ENCODE data around the gene ERVFRD-1. TPM values are rescaled to one million over a fixed set of nuclear protein-coding genes. Genes with fewer than 3 reads are reported as not detected.
A peak's percentile ranks its signal among the peaks of the same experiment; 100 is the strongest.

ERVFRD-1 gene
- total and polyA plus RNA-seq, 2 of the 13 experiments (the other 11 are each of a cell fraction or from before 2014, with no cell fraction given), result not detected

DNA sequence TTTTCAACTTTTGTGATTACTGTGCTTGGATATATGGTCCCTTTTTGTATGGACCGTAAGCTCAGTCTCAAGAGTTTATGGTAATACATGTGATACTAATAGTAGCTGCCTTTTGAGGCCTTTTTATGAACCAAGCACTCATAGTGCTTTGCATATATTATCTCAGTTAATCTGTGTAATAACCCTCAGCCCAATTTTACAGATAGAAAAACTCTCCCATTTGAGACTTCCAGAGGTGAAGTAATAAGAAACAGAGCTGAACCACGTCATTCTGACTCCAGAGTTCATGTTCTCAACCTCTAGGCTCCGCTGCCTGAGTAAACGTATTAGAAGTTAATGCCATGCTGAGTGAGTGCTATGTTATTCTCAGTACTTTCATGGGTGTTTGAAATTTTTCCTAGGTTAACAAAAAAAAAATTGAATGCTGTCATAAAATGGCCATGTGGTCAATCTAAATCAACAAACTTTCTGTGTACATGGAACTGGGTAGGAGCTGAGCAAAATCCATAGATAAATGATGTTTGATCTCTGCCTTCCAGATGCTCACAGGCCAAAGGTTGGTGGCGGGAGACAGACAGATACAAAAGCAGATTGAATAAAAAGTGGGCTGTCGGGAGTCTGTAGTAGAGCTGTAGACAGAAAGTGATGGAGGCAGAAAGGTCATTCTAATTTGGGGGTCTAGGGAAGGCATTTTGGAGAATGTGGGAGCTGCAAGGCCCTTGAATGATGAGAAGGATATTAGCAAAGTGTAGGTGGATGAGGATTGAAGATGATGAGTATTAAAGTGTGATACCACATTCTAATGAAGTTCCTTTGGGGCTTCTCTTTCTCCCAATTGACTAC is 44.8 kb downstream of the ERVFRD-1 start (continued):
- TF ChIP-seq PTBP1 (IDR thresholded peaks at IDR 0.05; ENCODE audit: low read depth, low read length, poor library complexity, severe bottlenecking), result no peak
- peak; percentile 15; the same call in 1 of the 2 replicates for TF ChIP-seq ARID4A (CRISPR knock-in tag; IDR thresholded peaks at IDR 0.05; ENCODE audit: borderline replicate concordance)
- TF ChIP-seq, protein P1, sequence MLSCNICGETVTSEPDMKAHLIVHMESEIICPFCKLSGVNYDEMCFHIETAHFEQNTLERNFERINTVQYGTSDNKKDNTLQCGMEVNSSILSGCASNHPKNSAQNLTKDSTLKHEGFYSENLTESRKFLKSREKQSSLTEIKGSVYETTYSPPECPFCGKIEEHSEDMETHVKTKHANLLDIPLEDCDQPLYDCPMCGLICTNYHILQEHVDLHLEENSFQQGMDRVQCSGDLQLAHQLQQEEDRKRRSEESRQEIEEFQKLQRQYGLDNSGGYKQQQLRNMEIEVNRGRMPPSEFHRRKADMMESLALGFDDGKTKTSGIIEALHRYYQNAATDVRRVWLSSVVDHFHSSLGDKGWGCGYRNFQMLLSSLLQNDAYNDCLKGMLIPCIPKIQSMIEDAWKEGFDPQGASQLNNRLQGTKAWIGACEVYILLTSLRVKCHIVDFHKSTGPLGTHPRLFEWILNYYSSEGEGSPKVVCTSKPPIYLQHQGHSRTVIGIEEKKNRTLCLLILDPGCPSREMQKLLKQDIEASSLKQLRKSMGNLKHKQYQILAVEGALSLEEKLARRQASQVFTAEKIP (CRISPR knock-in tag; IDR thresholded peaks at IDR 0.05; ENCODE audit: borderline replicate concordance), result no peak
- no peak for TF ChIP-seq ZNF180 (CRISPR knock-in tag; IDR thresholded peaks at IDR 0.05; ENCODE audit: borderline replicate concordance, low read depth)
- TF ChIP-seq GPN1 (CRISPR knock-in tag; IDR thresholded peaks at IDR 0.05; ENCODE audit: borderline replicate concordance), result no peak
- no peak for TF ChIP-seq ZNF737 (CRISPR knock-in tag; IDR thresholded peaks at IDR 0.05; ENCODE audit: borderline replicate concordance)
- TF ChIP-seq KMT2A (CRISPR knock-in tag; IDR thresholded peaks at IDR 0.05), result no peak
- TF ChIP-seq TMF1 (CRISPR knock-in tag; IDR thresholded peaks at IDR 0.05; ENCODE audit: low read depth), result no peak
- TF ChIP-seq ZNF572 (CRISPR knock-in tag; IDR thresholded peaks at IDR 0.05), result no peak
- TF ChIP-seq TEF (CRISPR knock-in tag; IDR thresholded peaks at IDR 0.05), result no peak
- no peak for TF ChIP-seq ZNF256 (CRISPR knock-in tag; conservative IDR thresholded peaks at IDR 0.05)
- TF ChIP-seq AHR (CRISPR knock-in tag; IDR thresholded peaks at IDR 0.05), result no peak
- TF ChIP-seq SOX6 (IDR thresholded peaks at IDR 0.05), result no peak
- TF ChIP-seq SOX6 (CRISPR knock-in tag; IDR thresholded peaks at IDR 0.05), result peak; percentile 69; the same call in 1 of the 2 replicates
- TF ChIP-seq WIZ (CRISPR knock-in tag; IDR thresholded peaks at IDR 0.05), result 0 out of 2 replicates have a peak, but pooled peaks have one; percentile 52
- TF ChIP-seq HMG20A (CRISPR knock-in tag; IDR thresholded peaks at IDR 0.05; ENCODE audit: borderline replicate concordance), result peak; percentile 49; the same call in 1 of the 2 replicates
- no peak for TF ChIP-seq AFF4 (CRISPR knock-in tag; IDR thresholded peaks at IDR 0.05)
- no peak for TF ChIP-seq ZNF34 (CRISPR knock-in tag; IDR thresholded peaks at IDR 0.05; ENCODE audit: borderline replicate concordance)
- TF ChIP-seq NPAS2 (CRISPR knock-in tag; IDR thresholded peaks at IDR 0.05; ENCODE audit: borderline replicate concordance), result no peak

All from HepG2 (cell line).